Endothelial cell of umbilical vein (primary cell): ENCODE measurements around the gene CDK5RAP2.

Experiments
- CTCF ChIP-seq, 2 donors: IDR thresholded peaks; 1 replicate in 1 of 2; 2 replicates in 1 of 2; pipeline ENCODE4 v1.5.1; 2011; ENCODE audit warnings: low read length in 2 of 2, mild to moderate bottlenecking in 2 of 2, moderate library complexity in 2 of 2, control low read depth in 1 of 2, inconsistent platforms in 1 of 2, low read depth in 1 of 2; ENCODE audit not compliant: insufficient read depth in 1 of 2; ENCODE audit errors: extremely low read depth in 1 of 2
- EZH2 ChIP-seq: IDR thresholded peaks from 2 replicates; pipeline ENCODE4 v1.6.1; 2012; ENCODE audit warnings: borderline replicate concordance, low read depth, mild to moderate bottlenecking, moderate library complexity, low read length, inconsistent platforms; ENCODE audit not compliant: severe bottlenecking
- FOS ChIP-seq: IDR thresholded peaks from 2 replicates; pipeline ENCODE4 v1.6.1; 2011; ENCODE audit warnings: mild to moderate bottlenecking, low read length, moderate library complexity, borderline replicate concordance; ENCODE audit not compliant: insufficient read depth
- GATA2 ChIP-seq: IDR thresholded peaks from 2 replicates; pipeline ENCODE4 v1.7.0; 2011; ENCODE audit warnings: low read depth, mild to moderate bottlenecking, moderate library complexity, mixed read lengths, low read length; ENCODE audit not compliant: insufficient read length, insufficient read depth
- JUN ChIP-seq: IDR thresholded peaks from 2 replicates; pipeline ENCODE4 v1.6.1; 2011; ENCODE audit warnings: borderline replicate concordance, low read depth; ENCODE audit not compliant: insufficient read length, insufficient read depth
- MYC ChIP-seq: IDR thresholded peaks from one replicate; pipeline ENCODE4 v1.6.1; 2011; ENCODE audit warnings: mild to moderate bottlenecking, low read depth, low read length
- POLR2A ChIP-seq: IDR thresholded peaks from 2 replicates; pipeline ENCODE4 v1.6.1; 2012; ENCODE audit warnings: low read depth, mild to moderate bottlenecking, control low read depth, low read length
- POLR2AphosphoS5 ChIP-seq: IDR thresholded peaks from 2 replicates; pipeline ENCODE4 v1.6.1; 2012; ENCODE audit warnings: low read depth, mild to moderate bottlenecking, control low read depth, low read length, moderate library complexity; ENCODE audit not compliant: insufficient read depth
- TF ChIP-seq, protein P1 (sequence below): IDR thresholded peaks from 2 replicates; pipeline ENCODE4 v1.6.1; 2011; ENCODE audit not compliant: insufficient read depth, insufficient read length

GRCh38 chr9:120478208-120478607 is 101.8 kb downstream of the CDK5RAP2 start:
- no peak for TF ChIP-seq CTCF (IDR thresholded peaks at IDR 0.05; ENCODE audit: extremely low read depth in 1 of 2, insufficient read depth in 1 of 2, low read depth in 1 of 2, low read length in 2 of 2)
- TF ChIP-seq POLR2A: no peak
- no peak for TF ChIP-seq GATA2
- TF ChIP-seq FOS: no peak
- no peak for TF ChIP-seq EZH2
- TF ChIP-seq MYC: no peak
- TF ChIP-seq, protein P1, sequence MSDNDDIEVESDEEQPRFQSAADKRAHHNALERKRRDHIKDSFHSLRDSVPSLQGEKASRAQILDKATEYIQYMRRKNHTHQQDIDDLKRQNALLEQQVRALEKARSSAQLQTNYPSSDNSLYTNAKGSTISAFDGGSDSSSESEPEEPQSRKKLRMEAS: no peak
- no peak for TF ChIP-seq POLR2AphosphoS5
- no peak for TF ChIP-seq JUN
